ENCODE measurements around the gene ECSCR.
"Not testable (repeated sequence)": the region's sequence is repeated elsewhere in the genome, so short reads cannot be mapped to it uniquely, and the experiment has no call there.

ECSCR gene

DNA sequence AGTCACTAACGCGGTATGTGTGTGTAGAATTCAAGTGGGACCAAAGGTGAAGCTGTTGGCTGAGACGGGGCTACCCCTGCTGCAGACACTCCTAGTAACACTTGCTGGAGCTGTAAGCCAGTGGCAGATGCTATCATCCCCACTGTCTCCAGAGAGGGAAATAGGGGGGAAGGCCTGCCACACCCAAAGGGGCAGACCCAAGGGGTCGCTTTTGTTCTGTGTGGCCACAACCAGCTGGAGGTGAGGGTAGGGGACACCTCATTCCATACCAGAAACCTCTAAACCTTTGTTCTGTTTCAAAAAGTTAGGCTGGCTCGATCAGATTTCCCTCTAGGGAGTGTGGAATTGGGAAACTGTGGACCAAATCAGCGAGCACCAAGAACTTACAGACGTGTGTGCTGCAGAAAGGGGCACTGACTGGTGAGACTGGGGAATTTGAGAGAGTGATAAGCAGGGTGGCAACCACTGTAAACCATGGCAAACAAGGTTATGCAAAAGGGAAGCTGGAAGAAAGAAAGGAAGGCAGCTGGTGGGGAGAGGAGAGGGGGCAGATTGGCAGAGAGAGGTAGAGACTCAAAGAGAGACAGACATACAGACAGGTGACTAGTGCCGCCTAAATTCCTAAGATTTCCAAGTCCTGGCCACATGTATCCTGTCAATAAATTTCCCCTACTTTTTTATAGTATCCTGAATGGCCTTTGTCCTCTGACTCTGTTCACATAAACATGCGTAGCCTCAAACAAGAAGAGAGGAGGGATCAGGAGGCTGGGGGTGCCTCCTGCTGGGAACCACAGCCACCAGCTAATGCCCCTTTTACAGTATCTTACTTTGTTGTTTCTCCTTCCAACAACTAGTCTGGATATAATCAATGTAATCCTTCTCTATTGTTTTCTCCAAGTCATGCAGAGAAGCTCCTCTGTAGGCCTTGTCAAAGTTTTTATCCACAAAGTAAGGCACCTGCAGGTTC is 43.0 kb downstream of the ECSCR start:
- Mint-ChIP-seq H3K4me3 (no peak overlapping the region), H3K4me1 (peaks cover 47% of the 10 kb centered on the region), H3K27ac (no peak overlapping the region), H3K27me3 (no peaks in the 10 kb centered on the region), H3K36me3 (peaks cover 24% of the 10 kb centered on the region), H3K9me3 (no peaks in the 10 kb centered on the region)
- CTCF ChIA-PET: interaction anchor here (0.6 to 9.6 kb wide), 19 partner anchors 9 to 346 kb away, joined by 3 to 436 read pairs (median 4); partner anchors contain the start of genes DNAJC18 and STING1
- DNase-seq: peak; percentile 7

- H3K4me1 Mint-ChIP-seq: peaks cover 52% of the 10 kb centered on the region
- H3K36me3 Mint-ChIP-seq: peaks cover 17% of the 10 kb centered on the region
- H3K9me3 Mint-ChIP-seq: no peaks in the 10 kb centered on the region
Observed at GRCh38 chr5:139418793-139419192, 43.8 kb downstream of the ECSCR start.

GRCh38 chr5:139417214-139417613 is 45.3 kb downstream of the ECSCR start:
- peaks cover 60% of the 10 kb centered on the region for H3K4me1 Mint-ChIP-seq
- H3K27ac Mint-ChIP-seq: no peak overlapping the region

More at GRCh38 chr5:139418793-139419192, 43.8 kb downstream of the ECSCR start:
- no peak for DNase-seq
- no peak overlapping the region for H3K27ac Mint-ChIP-seq
- CTCF ChIA-PET: interaction anchor here (0.6 to 9.6 kb wide), 12 partner anchors 12 to 272 kb away, joined by 3 to 436 read pairs (median 4); no protein-coding TSS in a partner anchor
- no peak overlapping the region for H3K4me3 Mint-ChIP-seq
- no peaks in the 10 kb centered on the region for H3K27me3 Mint-ChIP-seq

DNA sequence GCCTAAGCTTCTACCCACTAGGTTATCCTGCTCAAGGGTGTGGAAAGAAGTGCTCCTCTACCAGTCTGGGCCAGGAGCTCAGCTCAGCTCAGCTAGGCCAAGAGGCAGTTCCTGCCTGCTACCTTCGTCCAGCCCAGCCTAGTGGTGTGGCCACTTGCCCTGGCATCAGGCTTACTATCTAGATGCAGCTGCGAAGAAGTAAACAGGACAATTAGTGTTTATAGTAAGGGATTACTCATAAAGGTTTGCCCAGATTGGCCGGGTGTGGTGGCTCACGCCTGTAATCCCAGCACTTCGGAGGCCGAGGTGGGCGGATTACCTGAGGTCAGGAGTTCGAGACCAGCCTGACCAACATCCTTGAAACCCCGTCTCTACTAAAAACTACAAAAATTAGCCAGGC is 45.9 kb downstream of the ECSCR start:
- no peaks in the 10 kb centered on the region for H3K9me3 Mint-ChIP-seq
- no peaks in the 10 kb centered on the region for H3K27me3 Mint-ChIP-seq
- peaks cover 58% of the 10 kb centered on the region for H3K4me1 Mint-ChIP-seq
- DNase-seq: peak; percentile 6
- H3K27ac Mint-ChIP-seq: peak overlapping the region; percentile 58
- no peak overlapping the region for H3K4me3 Mint-ChIP-seq
- peaks cover 14% of the 10 kb centered on the region for H3K36me3 Mint-ChIP-seq
- CTCF ChIA-PET: interaction anchor here (1.2 to 4.0 kb wide), 3 partner anchors 13 to 97 kb away, joined by 3 to 23 read pairs (median 22); partner anchors contain the start of gene SPATA24

More at GRCh38 chr5:139417214-139417613, 45.3 kb downstream of the ECSCR start:
- CTCF ChIA-PET: interaction anchor here (3.1 to 9.6 kb wide), 3 partner anchors 14 to 98 kb away, joined by 22 to 436 read pairs (median 23); partner anchors contain the start of gene SPATA24
- Mint-ChIP-seq H3K9me3 (no peaks in the 10 kb centered on the region), H3K36me3 (peaks cover 15% of the 10 kb centered on the region), H3K27me3 (no peaks in the 10 kb centered on the region), H3K4me3 (no peak overlapping the region)
- peak; percentile 20 for DNase-seq

GRCh38 chr5:139415869-139416268 is 46.7 kb downstream of the ECSCR start:
- H3K36me3 Mint-ChIP-seq: peaks cover 14% of the 10 kb centered on the region
- H3K27ac Mint-ChIP-seq: peak overlapping the region; percentile 93
- peaks cover 58% of the 10 kb centered on the region for H3K4me1 Mint-ChIP-seq
- no peaks in the 10 kb centered on the region for H3K27me3 Mint-ChIP-seq
- H3K4me3 Mint-ChIP-seq: peak overlapping the region; percentile 47
- CTCF ChIA-PET: interaction anchor here (0.6 to 4.0 kb wide), 5 partner anchors 9 to 102 kb away, joined by 3 to 23 read pairs (median 4); partner anchors contain the start of gene SPATA24
- peak; percentile 15 for DNase-seq
- H3K9me3 Mint-ChIP-seq: no peaks in the 10 kb centered on the region

DNA sequence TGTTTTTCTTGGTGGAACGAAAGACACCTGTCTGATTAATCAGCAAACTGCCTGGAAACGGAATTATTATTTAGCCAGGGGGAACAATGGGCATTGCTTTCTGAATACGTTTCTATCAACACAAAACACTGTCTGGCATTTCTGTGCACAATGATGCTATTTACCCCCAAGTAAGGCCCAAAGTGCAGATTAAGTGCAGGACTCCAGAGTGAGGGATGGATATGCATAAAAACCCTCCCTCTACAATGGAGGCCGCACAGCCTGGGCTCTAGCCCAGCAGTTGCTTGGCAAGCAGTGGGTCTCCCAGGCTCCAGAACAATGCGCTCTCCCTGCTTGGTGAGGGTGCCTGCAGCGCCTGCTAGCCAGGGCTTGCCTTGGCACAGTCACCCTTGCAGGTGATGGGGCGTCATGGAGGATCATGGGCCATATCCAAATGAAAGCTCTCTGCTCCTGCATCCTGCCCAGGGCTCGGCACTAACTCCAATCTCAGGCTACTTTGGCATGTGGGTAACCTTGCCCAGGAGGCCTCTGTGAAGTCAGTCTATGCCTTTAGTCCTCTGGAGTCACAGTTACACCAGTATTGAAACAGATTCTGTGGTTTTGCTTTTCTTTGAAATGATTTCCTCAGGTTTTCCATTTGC is 47.2 kb downstream of the ECSCR start:
- Mint-ChIP-seq H3K27me3 (no peaks in the 10 kb centered on the region), H3K36me3 (peaks cover 14% of the 10 kb centered on the region), H3K27ac (peak overlapping the region; percentile 93), H3K4me1 (peaks cover 58% of the 10 kb centered on the region), H3K9me3 (no peaks in the 10 kb centered on the region), H3K4me3 (peak overlapping the region; percentile 47)
- peak; percentile 56 for DNase-seq
- CTCF ChIA-PET: interaction anchor here (0.6 to 4.0 kb wide), 6 partner anchors 8 to 102 kb away, joined by 3 to 23 read pairs (median 8); partner anchors contain the start of gene SPATA24

DNA sequence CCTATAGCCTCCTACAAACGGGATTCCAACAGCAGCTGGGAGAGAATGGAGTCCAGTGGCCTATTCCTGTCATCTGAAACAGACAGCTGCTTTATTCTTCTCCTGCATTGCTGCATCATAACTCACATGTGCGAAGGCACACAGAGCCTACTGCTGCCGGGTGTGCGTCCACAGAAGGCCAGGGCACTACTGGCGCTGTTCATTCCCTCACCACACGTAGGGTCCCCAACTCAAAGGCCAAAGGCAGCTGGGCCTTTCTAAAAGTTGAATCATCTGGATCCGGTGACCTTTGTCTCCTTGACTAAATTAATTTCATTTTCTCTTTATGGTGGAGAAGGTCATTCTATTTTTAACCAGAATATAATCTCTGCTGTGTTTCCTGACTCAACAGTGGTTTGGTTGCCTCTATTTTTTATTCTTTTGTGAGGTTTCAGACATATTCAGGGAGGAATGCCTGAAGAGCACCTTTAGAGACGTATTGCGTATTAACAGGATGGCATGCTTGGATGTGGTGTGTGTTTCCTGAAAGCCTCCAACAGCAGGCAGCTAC is 47.9 kb downstream of the ECSCR start:
- peaks cover 14% of the 10 kb centered on the region for H3K36me3 Mint-ChIP-seq
- peak overlapping the region; percentile 93 for H3K27ac Mint-ChIP-seq
- no peaks in the 10 kb centered on the region for H3K27me3 Mint-ChIP-seq
- peak; percentile 18 for DNase-seq
- peaks cover 58% of the 10 kb centered on the region for H3K4me1 Mint-ChIP-seq
- CTCF ChIA-PET: interaction anchor here (0.7 to 4.0 kb wide), 5 partner anchors 9 to 351 kb away, joined by 3 to 23 read pairs (median 11); partner anchors contain the start of genes DNAJC18 and SPATA24
- no peak overlapping the region for H3K4me3 Mint-ChIP-seq
- H3K9me3 Mint-ChIP-seq: no peaks in the 10 kb centered on the region

GRCh38 chr5:139413963-139414362 is 48.6 kb downstream of the ECSCR start:
- peak overlapping the region; percentile 24 for H3K4me3 Mint-ChIP-seq
- no peaks in the 10 kb centered on the region for H3K27me3 Mint-ChIP-seq
- DNase-seq: peak; percentile 33
- H3K9me3 Mint-ChIP-seq: no peaks in the 10 kb centered on the region
- CTCF ChIA-PET: interaction anchor here (0.7 to 4.0 kb wide), 6 partner anchors 9 to 352 kb away, joined by 3 to 23 read pairs (median 7); partner anchors contain the start of genes DNAJC18, SPATA24 and STING1
- peaks cover 56% of the 10 kb centered on the region for H3K4me1 Mint-ChIP-seq
- peak overlapping the region; percentile 93 for H3K27ac Mint-ChIP-seq
- H3K36me3 Mint-ChIP-seq: peaks cover 11% of the 10 kb centered on the region

DNA sequence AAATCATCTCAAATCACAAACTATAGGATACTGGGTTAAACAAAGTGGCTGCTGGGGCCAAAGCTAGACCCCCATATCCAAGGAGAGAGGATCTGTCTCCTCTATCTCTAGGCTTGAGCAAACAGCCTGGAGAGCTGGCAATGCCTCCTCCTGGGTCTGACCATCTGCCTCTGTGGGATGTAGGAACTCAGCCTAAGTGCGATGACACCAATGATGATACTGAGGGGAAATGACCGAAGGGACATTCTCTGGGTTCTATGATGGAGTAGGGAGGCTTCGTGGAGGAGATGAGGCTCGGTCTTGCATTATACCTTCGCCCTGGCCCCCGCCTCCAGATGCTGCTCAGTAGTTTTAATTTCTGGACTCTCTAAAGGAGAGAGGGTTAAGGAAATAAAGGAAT is 49.4 kb downstream of the ECSCR start:
- no peaks in the 10 kb centered on the region for H3K27me3 Mint-ChIP-seq
- no peak overlapping the region for H3K27ac Mint-ChIP-seq
- DNase-seq: peak; percentile 1
- CTCF ChIA-PET: interaction anchor here (1.2 to 4.0 kb wide), 3 partner anchors 10 to 69 kb away, joined by 3 to 22 read pairs (median 11); partner anchors contain the start of genes SPATA24 and STING1
- peaks cover 7% of the 10 kb centered on the region for H3K36me3 Mint-ChIP-seq
- peaks cover 48% of the 10 kb centered on the region for H3K4me1 Mint-ChIP-seq
- H3K9me3 Mint-ChIP-seq: no peaks in the 10 kb centered on the region
- H3K4me3 Mint-ChIP-seq: no peak overlapping the region

DNA sequence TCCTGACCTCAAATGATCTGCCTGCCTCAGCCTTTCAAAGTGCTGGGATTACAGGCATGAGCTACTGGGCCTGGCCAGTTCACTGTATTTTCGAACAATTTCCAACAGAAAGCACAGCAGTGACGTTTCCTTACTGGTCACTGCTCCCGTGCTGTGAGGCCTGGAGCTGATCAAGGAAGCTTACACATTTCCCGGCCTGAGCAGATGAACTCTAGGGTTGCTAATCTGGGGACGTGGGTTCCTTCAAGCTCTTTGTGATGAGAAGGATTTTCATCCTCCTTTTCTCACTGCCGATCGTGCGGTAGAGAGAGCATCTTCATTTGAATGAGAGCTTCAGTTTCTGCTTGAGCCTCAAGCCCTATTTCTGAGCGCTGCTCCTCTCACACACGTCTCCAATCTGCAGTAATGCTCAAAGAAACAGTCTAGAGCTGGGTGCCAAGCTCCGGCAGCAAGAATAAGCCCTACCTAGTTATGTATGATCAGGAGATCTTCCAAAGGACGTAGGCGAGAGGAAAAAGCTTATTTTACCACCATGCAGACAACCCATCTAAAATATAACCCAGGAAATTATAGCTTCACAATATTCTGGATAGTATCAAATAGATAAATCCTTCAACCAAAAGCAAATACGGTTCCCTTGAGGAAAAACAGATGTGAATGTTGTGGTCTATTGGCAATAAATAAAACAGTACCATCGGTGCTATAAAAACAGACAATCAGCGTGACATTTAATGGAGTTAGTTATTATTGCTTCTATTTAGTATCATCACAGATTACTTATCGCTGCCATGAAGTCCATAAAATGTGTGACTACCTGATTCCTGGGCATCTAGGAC is 51.3 kb downstream of the ECSCR start:
- Mint-ChIP-seq H3K4me1 (peaks cover 50% of the 10 kb centered on the region), H3K27ac (no peak overlapping the region), H3K4me3 (no peak overlapping the region), H3K36me3 (peaks cover 9% of the 10 kb centered on the region), H3K27me3 (no peaks in the 10 kb centered on the region), H3K9me3 (no peaks in the 10 kb centered on the region)
- peak; percentile 5 for DNase-seq
- CTCF ChIA-PET: interaction anchor here (0.8 to 1.4 kb wide), 6 partner anchors 10 to 154 kb away, joined by 3 to 5 read pairs (median 3); no protein-coding TSS in a partner anchor

GRCh38 chr5:139410121-139410992 is 52.2 kb downstream of the ECSCR start:
- no peaks in the 10 kb centered on the region for H3K9me3 Mint-ChIP-seq
- no peak overlapping the region for H3K4me3 Mint-ChIP-seq
- CTCF ChIA-PET: interaction anchor here (0.7 to 1.4 kb wide), 6 partner anchors 10 to 155 kb away, joined by 3 to 5 read pairs (median 3); no protein-coding TSS in a partner anchor
- peaks cover 9% of the 10 kb centered on the region for H3K36me3 Mint-ChIP-seq
- H3K4me1 Mint-ChIP-seq: peaks cover 43% of the 10 kb centered on the region
- no peak overlapping the region for H3K27ac Mint-ChIP-seq
- H3K27me3 Mint-ChIP-seq: no peaks in the 10 kb centered on the region
- no peak for DNase-seq

DNA sequence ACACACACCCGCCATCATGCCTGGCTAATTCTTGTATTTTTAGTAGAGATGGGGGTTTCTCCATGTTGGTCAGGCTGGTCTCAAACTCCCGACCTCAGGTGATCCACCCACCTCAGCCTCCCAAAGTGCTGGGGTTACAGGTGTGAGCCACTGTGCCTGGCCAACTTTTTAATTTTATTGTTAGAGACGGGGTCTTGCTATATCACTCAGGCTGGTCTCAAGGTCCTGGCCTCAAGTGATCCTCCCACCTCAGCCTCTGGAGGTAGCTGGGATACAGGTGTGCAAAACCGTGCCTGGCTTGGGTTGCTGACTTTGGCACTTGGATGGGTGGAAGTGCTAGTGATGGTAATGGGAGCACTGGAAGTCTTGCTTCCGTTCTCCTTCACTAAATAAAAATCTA is 53.4 kb downstream of the ECSCR start:
- H3K27me3 Mint-ChIP-seq, H3K36me3 Mint-ChIP-seq, CTCF ChIA-PET: not testable (repeated sequence)

More for the DNA sequence above, 53.4 kb downstream of the ECSCR start:
- H3K9me3 Mint-ChIP-seq, H3K4me3 Mint-ChIP-seq, H3K27ac Mint-ChIP-seq: not testable (repeated sequence)
- H3K4me1 Mint-ChIP-seq: peaks cover 41% of the 10 kb centered on the region
- DNase-seq: peak; percentile 17

All from activated naive CD4-positive, alpha-beta T cell treated with anti-CD3 and anti-CD28 coated beads, Interleukin-2, amount 10 ng/mL, durations not matched to agents 7 days and 5 days (primary cell).